Measurements from ENCODE around the gene GZMM. TPM values are rescaled to one million over a fixed set of nuclear protein-coding genes. Genes with fewer than 3 reads are reported as not detected.

GZMM gene
- total RNA-seq, 4 donors from 2014 or later, result 0.50 to 0.58 TPM; not detected in 2

DNA sequence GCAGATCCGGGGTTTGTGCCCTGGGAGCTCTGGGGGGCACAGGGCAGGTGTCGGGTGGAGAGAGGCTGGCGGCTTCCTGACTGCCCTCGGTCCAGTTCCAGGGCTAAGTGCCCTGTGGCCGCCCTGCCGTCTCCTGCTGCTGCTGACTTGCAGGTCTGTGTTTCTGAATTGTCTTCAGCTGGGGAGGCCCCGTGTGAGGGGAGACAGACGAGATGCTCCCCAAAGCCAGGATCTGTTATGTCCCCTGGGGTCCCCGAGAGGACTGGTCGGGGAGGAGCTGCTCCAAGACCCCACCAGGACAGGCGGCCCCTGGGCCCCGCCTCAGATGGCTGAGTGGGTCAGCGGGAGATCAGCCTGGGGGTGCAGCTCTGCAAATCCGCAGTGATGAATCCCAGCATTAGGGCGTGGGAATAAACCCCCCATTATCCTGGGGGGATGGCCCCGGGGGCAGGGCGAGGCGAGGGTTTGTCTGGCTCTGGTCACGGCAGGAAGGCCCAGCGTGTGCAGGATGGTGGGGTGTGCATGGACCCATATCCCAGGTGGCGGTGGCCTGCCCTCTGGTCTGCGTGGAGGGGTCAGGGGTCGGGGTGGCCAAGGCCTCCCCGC is 50.5 kb downstream of the GZMM start:
- intact Hi-C loops (cut with DNase I), result no loop called here
- 74% methylated on average over 16 of the region's 24 CpGs for WGBS
- peaks cover 10 to 78% (median 20%) of the 10 kb centered on the region in 4 donors for H3K27me3 ChIP-seq
- DNase-seq (ENCODE audit: extremely low spot score), result no peak
- peaks cover 8 to 20% (median 14%) of the 10 kb centered on the region in 4 donors for H3K4me1 ChIP-seq
- no peak overlapping the region for H3K4me3 ChIP-seq
- TF ChIP-seq POLR2AphosphoS5 (IDR thresholded peaks at IDR 0.05) (no peak), EP300 (IDR thresholded peaks at IDR 0.05) (no peak)
- TF ChIP-seq, protein P1, sequence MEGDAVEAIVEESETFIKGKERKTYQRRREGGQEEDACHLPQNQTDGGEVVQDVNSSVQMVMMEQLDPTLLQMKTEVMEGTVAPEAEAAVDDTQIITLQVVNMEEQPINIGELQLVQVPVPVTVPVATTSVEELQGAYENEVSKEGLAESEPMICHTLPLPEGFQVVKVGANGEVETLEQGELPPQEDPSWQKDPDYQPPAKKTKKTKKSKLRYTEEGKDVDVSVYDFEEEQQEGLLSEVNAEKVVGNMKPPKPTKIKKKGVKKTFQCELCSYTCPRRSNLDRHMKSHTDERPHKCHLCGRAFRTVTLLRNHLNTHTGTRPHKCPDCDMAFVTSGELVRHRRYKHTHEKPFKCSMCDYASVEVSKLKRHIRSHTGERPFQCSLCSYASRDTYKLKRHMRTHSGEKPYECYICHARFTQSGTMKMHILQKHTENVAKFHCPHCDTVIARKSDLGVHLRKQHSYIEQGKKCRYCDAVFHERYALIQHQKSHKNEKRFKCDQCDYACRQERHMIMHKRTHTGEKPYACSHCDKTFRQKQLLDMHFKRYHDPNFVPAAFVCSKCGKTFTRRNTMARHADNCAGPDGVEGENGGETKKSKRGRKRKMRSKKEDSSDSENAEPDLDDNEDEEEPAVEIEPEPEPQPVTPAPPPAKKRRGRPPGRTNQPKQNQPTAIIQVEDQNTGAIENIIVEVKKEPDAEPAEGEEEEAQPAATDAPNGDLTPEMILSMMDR (IDR thresholded peaks at IDR 0.05), result no peak
- H3K27ac ChIP-seq (replicated peaks in 1 of 4), result no peak overlapping the region
- no peaks in the 10 kb centered on the region for H3K36me3 ChIP-seq
- H3K9me3 ChIP-seq, result no peaks in the 10 kb centered on the region

DNA sequence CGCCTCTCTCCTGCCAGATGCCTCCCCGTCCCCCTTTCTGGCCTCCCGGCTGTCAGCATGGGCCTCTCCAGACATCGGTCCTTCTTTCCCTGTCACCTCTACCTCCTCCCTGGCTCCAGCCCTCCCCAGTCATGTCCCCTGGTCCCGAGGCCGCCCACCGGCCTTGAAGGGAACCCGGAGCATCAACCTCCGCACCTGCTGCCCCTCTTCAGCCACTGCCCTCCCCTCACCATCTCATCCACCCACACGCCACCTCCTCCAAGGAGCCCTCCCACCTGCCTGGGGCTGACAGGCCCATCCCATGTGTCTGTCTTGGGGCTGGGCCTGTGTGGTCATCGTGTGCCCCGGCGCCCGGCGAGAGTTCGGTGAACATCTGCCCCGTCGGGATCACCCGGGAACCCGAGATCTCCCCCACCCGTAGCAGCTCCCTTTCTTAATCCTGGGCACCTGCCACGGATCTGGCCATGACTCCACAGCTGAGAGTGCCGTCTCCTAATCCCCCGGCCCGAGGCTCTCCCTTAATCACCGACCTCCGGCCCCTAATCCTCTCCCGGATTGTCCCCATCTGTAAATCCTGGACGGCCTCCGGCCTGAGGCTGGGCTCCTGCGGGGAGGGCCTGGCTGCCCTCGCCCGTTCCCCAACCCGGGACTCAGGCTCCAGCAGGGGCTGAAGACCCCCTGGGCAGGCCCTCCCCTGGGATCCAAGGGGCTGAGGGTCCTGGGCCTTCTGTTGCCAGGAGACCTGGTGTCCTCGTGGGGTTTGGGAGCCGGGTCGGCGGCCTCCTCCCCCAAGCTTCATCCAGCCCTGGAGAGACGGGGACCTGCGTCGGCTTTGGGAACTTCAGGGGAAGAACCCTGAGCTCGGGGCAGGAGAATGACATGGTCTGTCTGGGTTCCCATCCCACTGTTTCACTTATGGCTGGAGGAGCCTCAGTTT is 51.7 kb downstream of the GZMM start:
- Histone ChIP-seq H3K9me3 (no peaks in the 10 kb centered on the region), H3K4me1 (peaks cover 6 to 13% (median 8%) of the 10 kb centered on the region in 4 donors), H3K36me3 (no peaks in the 10 kb centered on the region), H3K27ac (replicated peaks in 1 of 4) (no peak overlapping the region), H3K4me3 (no peak overlapping the region), H3K27me3 (peaks cover 8 to 72% (median 16%) of the 10 kb centered on the region in 4 donors)
- intact Hi-C loops (cut with DNase I), result no loop called here
- WGBS, result 82% methylated on average over 42 of the region's 42 CpGs
- TF ChIP-seq, protein P1 (IDR thresholded peaks at IDR 0.05), result no peak
- TF ChIP-seq EP300 (IDR thresholded peaks at IDR 0.05) (no peak), POLR2A (IDR thresholded peaks at IDR 0.05; ENCODE audit: low read depth) (no peak), POLR2AphosphoS5 (IDR thresholded peaks at IDR 0.05) (no peak)
- no peak for DNase-seq (ENCODE audit: extremely low spot score)

DNA sequence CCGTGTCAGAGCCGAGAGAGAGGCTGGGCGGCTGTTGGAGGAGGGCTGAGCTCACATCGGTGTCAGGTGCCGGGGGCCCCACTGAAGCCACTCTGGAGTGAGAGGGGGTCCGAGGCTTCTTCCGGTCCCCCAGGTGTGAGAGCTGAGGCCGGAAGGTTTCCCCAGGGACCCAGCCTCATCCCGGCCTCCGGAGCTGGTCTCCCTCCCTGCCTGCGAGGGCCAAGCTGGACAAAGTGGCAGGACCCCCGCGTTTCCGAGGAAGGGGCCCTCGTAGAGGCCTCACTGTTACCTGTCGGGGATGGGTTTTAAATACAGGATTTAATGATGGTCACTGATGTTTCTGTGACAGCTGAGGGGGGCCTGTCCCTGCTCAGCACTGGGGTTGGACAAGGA is 52.4 kb downstream of the GZMM start:
- H3K36me3 ChIP-seq, result no peaks in the 10 kb centered on the region
- no peak overlapping the region for H3K4me3 ChIP-seq
- H3K4me1 ChIP-seq, result peaks cover under 1 to 6% (median 1%) of the 10 kb centered on the region in 4 donors
- WGBS, result 86% methylated on average over 16 of the region's 16 CpGs
- no peaks in the 10 kb centered on the region for H3K9me3 ChIP-seq
- TF ChIP-seq POLR2A (IDR thresholded peaks at IDR 0.05; ENCODE audit: low read depth) (no peak), EP300 (IDR thresholded peaks at IDR 0.05) (no peak), POLR2AphosphoS5 (IDR thresholded peaks at IDR 0.05) (no peak)
- TF ChIP-seq, protein P1 (IDR thresholded peaks at IDR 0.05), result no peak
- no peak overlapping the region for H3K27ac ChIP-seq (replicated peaks in 1 of 4)
- DNase-seq (ENCODE audit: extremely low spot score), result no peak
- intact Hi-C loops (cut with DNase I), result no loop called here
- H3K27me3 ChIP-seq, result peaks cover under 1 to 65% (median 9%) of the 10 kb centered on the region in 4 donors

DNA sequence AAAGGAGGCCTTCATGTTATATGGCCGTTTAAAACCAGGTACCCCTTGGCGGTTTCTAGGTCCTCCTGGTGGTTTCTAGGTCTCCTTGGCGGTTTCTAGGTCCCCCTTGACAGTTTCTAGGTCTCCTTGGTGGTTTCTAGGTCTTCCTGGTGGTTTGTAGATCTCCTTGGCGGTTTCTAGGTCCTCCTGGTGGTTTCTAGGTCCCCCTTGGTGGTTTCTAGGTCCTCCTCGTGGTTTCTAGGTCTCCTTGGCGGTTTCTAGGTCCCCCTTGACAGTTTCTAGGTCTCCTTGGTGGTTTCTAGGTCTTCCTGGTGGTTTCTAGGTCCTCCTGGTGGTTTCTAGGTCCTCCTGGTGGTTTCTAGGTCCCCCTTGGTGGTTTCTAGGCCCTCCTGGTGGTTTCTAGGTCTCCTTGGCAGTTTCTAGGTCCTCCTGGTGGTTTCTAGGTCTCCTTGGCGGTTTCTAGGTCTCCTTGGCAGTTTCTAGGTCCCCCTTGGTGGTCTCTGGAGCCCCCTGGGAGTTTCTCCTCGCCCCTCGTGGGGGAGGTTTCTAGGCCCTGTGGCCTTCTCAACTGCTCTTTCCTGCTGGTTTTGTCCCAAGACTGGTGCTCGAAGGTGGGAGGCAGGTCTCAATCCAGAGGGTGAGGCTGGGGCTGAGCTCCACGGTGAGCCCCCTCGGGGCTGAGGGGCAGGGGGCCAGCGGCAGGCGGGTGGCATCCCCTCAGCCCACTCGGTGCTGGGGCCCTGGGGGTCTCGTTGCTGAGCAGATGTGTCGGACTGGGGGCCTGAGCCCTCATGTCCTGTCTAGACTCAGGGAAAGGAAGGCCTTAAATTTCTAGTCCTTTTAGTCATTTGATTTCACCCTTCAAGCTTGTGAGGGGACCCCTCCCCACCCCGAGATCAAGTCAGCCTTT is 53.8 kb downstream of the GZMM start:
- intact Hi-C loops (cut with DNase I), result no loop called here
- Histone ChIP-seq H3K4me1 (no peaks in the 10 kb centered on the region), H3K36me3 (no peaks in the 10 kb centered on the region), H3K27me3 (peaks cover 0 to 51% (median 0%) of the 10 kb centered on the region in 4 donors), H3K4me3 (no peak overlapping the region), H3K27ac (replicated peaks in 1 of 4) (no peak overlapping the region), H3K9me3 (no peaks in the 10 kb centered on the region)
- TF ChIP-seq, protein P1 (IDR thresholded peaks at IDR 0.05), result no peak
- no peak for TF ChIP-seq EP300 (IDR thresholded peaks at IDR 0.05)
- TF ChIP-seq POLR2A (IDR thresholded peaks at IDR 0.05; ENCODE audit: low read depth), result no peak
- no peak for TF ChIP-seq POLR2AphosphoS5 (IDR thresholded peaks at IDR 0.05)
- no peak for DNase-seq (ENCODE audit: extremely low spot score)
- 77% methylated on average over 18 of the region's 18 CpGs for WGBS

Other genes starting within 250 kb of the GZMM start
- gene MIER2, start 199.3 kb upstream of the GZMM start, total RNA-seq, result 10 to 100 TPM; 11.6 to 26.4 (median 18.9) TPM
- gene C2CD4C, start 134.9 kb upstream of the GZMM start, total RNA-seq, result 1 to 10 TPM in 3 of 4 donors, under 1 TPM in 1; 0.46 to 3.7 (median 1.7) TPM
- gene SHC2, start 83.0 kb upstream of the GZMM start, total RNA-seq, result 10 to 100 TPM; 11.2 to 35.6 (median 18.7) TPM
- under 1 TPM in 2 of 4 donors, not detected in 2; 0.17 to 0.42 TPM for gene MADCAM1, start 47.6 kb upstream of the GZMM start, total RNA-seq
- 10 to 100 TPM; 61.7 to 86.6 (median 64.4) TPM for gene TPGS1, start 36.6 kb upstream of the GZMM start, total RNA-seq
- gene CDC34, start 12.3 kb upstream of the GZMM start, total RNA-seq, result 100 to 1,000 TPM in 1 of 4 donors, 10 to 100 TPM in 3; 62.5 to 100 (median 76.2) TPM
- 100 to 1,000 TPM; 304 to 416 (median 362) TPM for gene BSG, start 28.5 kb downstream of the GZMM start, total RNA-seq
- under 1 TPM; 0.19 to 0.50 (median 0.41) TPM for gene HCN2, start 45.8 kb downstream of the GZMM start, total RNA-seq
- 10 to 100 TPM; 20.8 to 40.7 (median 30.4) TPM for gene POLRMT, start 89.5 kb downstream of the GZMM start, total RNA-seq
- gene FGF22, start 95.8 kb downstream of the GZMM start, total RNA-seq, result 1 to 10 TPM in 2 of 4 donors, under 1 TPM in 2; 0.50 to 2.1 (median 1.4) TPM
- 10 to 100 TPM; 41.5 to 63.5 (median 62.3) TPM for gene RNF126, start 119.2 kb downstream of the GZMM start, total RNA-seq
- gene FSTL3, start 132.3 kb downstream of the GZMM start, total RNA-seq, result 100 to 1,000 TPM; 115 to 226 (median 217) TPM
- gene PRSS57, start 151.4 kb downstream of the GZMM start, total RNA-seq, result under 1 TPM in 1 of 4 donors, not detected in 3; 0.34 TPM
- gene PALM, start 164.9 kb downstream of the GZMM start, total RNA-seq, result 100 to 1,000 TPM in 1 of 4 donors, 10 to 100 TPM in 3; 42.8 to 119 (median 70.8) TPM
- gene MISP, start 207.1 kb downstream of the GZMM start, total RNA-seq, result 1 to 10 TPM in 1 of 4 donors, not detected in 3; 2.0 TPM